NCI-H2107 (cell line): ENCODE measurements around the gene REELD1.

Experiments
- DNase-seq: peaks from one replicate; lab custom pipeline; 2025; lab: John Stamatoyannopoulos, UW

Gene REELD1

GRCh38 chr4:146267826-146268225, 53.5 kb downstream of the REELD1 start:
- DNase-seq: no peak

- no peak for DNase-seq
Observed at GRCh38 chr4:146269228-146269653, 54.9 kb downstream of the REELD1 start.

DNA sequence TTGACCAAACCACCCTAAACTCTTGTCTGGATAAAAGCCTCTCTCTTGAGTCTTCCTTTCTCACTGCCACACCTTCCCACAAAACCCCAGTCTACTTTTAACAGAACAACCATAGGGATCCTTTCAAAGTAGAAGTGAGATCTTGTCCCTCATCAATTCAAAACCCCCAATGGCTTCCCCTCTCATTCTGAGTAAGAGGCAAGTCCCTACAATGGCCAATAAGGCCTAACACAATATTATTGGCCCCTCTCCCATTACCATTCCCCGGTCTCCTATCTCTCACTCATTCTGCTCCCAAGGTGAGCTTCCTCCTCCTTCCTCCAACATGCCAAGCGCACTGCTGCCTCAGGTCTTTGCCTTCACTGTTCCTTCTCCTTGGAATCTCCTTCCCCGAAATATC, 57.1 kb downstream of the REELD1 start:
- DNase-seq: no peak

DNA sequence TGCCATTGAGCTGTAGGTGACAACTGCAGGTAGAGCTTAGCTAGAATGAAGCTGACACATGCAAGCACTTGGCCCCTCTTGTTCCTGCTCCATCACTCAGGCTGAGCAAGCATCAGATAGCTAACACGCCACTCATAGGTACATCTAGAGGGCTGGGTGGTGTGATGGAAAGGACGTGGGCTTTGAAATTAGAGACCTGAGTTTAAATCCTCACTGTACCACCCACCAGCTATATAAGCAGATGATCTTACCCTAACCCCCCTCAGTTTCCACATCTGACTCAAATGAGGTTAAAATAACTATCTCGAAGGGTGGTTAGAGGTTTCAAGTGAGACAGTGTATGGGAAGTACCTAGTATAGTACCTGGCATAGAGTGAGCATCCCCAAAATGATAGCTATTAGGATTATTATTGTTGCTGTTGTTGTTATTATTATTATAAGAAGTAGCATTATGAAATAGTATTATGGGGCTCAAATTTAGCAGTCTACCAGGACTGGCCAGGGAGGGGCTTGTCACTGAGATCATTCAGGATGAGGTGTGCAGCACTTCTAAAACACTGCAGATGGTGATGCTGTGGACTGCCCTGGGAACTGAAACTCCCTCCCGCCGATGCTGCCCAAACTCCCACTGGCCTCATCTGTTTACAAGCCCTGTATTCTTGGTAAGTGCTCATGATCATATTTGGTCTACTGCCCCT, 59.0 kb downstream of the REELD1 start:
- no peak for DNase-seq

DNA sequence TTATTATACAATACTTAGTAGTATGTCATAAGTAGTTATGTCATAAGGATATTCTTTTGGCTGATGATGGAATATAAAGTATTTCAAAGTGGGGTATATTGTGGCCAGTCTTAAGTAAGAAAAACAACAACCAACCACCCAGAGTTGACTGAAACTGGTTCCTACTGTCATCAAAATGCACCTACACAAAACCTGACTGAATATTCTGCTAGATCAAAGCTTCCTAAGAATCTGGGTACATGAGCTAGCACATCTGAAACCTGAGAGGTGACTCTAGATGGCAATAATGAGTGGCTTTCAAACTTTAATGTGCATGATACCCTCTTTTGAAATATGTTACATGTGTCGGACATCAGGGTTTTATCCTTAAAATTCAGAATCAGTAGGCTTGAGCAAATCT, 60.4 kb downstream of the REELD1 start:
- no peak for DNase-seq

DNA sequence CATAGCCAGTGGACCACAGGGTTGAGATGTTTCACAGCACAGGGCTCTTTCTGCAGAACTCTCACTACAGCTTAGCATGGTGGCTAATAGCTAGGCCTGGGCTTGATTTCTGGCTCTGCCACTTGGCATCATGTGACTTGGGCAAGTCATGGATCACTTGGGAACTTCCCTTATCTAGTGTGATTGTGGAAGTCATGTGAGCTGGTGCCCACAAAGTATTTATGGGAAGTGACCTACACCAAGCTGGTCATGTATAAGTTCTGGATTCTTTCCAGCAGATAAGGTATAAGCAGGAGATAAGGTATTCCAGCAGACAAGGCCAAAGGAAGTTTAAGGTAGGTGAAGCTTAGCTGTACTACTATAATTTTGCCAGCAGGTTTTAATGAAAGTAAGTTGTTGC, 61.0 kb downstream of the REELD1 start:
- no peak for DNase-seq

DNA sequence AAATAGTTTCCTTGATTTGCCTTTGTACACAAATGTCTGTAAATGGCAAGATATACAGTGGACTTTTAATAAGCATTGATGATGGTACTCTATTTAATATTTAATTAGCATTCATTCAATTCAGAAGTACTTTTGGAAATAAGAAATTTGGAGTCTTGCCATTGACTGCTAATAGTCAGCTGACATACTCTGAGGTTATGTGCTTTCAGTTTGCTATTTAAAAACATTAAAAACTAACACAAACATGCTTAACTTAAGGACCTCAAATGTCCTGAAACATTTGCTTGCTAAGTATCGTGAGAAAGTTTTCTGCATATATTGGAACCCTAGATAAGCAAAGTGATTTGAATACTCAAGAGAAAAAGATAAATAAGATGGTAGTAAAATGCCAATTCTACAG, 64.6 kb downstream of the REELD1 start:
- DNase-seq: no peak
